ENCODE measurements around the gene EML6. TPM values are rescaled to one million over a fixed set of nuclear protein-coding genes. Genes with fewer than 3 reads are reported as not detected.

EML6 gene
- total and polyA plus RNA-seq, 2 experiments from 2014 or later = 2.7 to 6.2 TPM

GRCh38 chr2:54735636-54736035, 12.2 kb downstream of the EML6 start:
- H3F3A ChIP-seq (replicated peaks; ENCODE audit: low read depth) = no peaks in the 10 kb centered on the region
- H3K4me2 ChIP-seq = no peak overlapping the region
- H3K79me2 ChIP-seq (replicated peaks; ENCODE audit: insufficient read depth) = no peaks in the 10 kb centered on the region
- Mint-ChIP-seq H3K9me3 (no peaks in the 10 kb centered on the region; the same call in 2 of the 3 replicates), H3K27me3 (ENCODE audit: insufficient read depth, low read depth, poor library complexity) (peaks cover 5% of the 10 kb centered on the region), H3K36me3 (ENCODE audit: low read depth) (no peaks in the 10 kb centered on the region), H3K4me3 (no peak overlapping the region), H3K27ac (no peak overlapping the region), H3K4me1 (no peaks in the 10 kb centered on the region)
- no peaks in the 10 kb centered on the region for H3K4me1 ChIP-seq (ENCODE audit: insufficient read depth)
- no peak for ATAC-seq
- H3K27ac ChIP-seq (ENCODE audit: low read depth) = no peak overlapping the region
- H2AFZ ChIP-seq = no peak overlapping the region
- H3K4me3 ChIP-seq = no peak overlapping the region
- TF ChIP-seq EZH2phosphoT487 (IDR thresholded peaks at IDR 0.05; ENCODE audit: unreplicated experiment) = no peak
- TF ChIP-seq REST (IDR thresholded peaks at IDR 0.05; ENCODE audit: unreplicated experiment) = no peak
- no peak for TF ChIP-seq ZNF331 (CRISPR knock-in tag; IDR thresholded peaks at IDR 0.05; ENCODE audit: low read depth)
- TF ChIP-seq ZNF114 (CRISPR knock-in tag; IDR thresholded peaks at IDR 0.05) = no peak
- no peak for TF ChIP-seq POLR2AphosphoS5 (IDR thresholded peaks at IDR 0.05; ENCODE audit: low read depth)
- TF ChIP-seq, protein P1, sequence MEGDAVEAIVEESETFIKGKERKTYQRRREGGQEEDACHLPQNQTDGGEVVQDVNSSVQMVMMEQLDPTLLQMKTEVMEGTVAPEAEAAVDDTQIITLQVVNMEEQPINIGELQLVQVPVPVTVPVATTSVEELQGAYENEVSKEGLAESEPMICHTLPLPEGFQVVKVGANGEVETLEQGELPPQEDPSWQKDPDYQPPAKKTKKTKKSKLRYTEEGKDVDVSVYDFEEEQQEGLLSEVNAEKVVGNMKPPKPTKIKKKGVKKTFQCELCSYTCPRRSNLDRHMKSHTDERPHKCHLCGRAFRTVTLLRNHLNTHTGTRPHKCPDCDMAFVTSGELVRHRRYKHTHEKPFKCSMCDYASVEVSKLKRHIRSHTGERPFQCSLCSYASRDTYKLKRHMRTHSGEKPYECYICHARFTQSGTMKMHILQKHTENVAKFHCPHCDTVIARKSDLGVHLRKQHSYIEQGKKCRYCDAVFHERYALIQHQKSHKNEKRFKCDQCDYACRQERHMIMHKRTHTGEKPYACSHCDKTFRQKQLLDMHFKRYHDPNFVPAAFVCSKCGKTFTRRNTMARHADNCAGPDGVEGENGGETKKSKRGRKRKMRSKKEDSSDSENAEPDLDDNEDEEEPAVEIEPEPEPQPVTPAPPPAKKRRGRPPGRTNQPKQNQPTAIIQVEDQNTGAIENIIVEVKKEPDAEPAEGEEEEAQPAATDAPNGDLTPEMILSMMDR (conservative IDR thresholded peaks at IDR 0.05; ENCODE audit: low read depth in 2 of 2) = no peak
- TF ChIP-seq EZH2 (IDR thresholded peaks at IDR 0.05; ENCODE audit: low read depth, unreplicated experiment) = no peak
- TF ChIP-seq JUNB (IDR thresholded peaks at IDR 0.05; ENCODE audit: unreplicated experiment) = no peak
- no peak for TF ChIP-seq ETS1 (IDR thresholded peaks at IDR 0.05)
- no peaks in the 10 kb centered on the region for H4K20me1 ChIP-seq (replicated peaks; ENCODE audit: insufficient read depth)
- DNase-seq (ENCODE audit: low spot score) = no peak
- no peaks in the 10 kb centered on the region; the same call in 1 of the 2 replicates for H3K36me3 ChIP-seq (ENCODE audit: insufficient read depth)
- H3K27me3 ChIP-seq (ENCODE audit: insufficient read depth) = no peaks in the 10 kb centered on the region
- no peaks in the 10 kb centered on the region for H3K9me2 ChIP-seq (ENCODE audit: insufficient read depth)

GRCh38 chr2:54738281-54738680, 14.8 kb downstream of the EML6 start:
- H3K9me2 ChIP-seq (ENCODE audit: insufficient read depth) = no peaks in the 10 kb centered on the region
- no peaks in the 10 kb centered on the region; the same call in 1 of the 2 replicates for H3K36me3 ChIP-seq (ENCODE audit: insufficient read depth)
- H2AFZ ChIP-seq = no peak overlapping the region
- H4K20me1 ChIP-seq (replicated peaks; ENCODE audit: insufficient read depth) = no peaks in the 10 kb centered on the region
- no peak overlapping the region for H3K4me3 Mint-ChIP-seq
- no peaks in the 10 kb centered on the region for H3F3A ChIP-seq (replicated peaks; ENCODE audit: low read depth)
- no peak overlapping the region for H3K27ac Mint-ChIP-seq
- H3K4me3 ChIP-seq = no peak overlapping the region
- no peaks in the 10 kb centered on the region for H3K4me1 ChIP-seq (ENCODE audit: insufficient read depth)
- peaks cover 7% of the 10 kb centered on the region; the same call in 2 of the 3 replicates for H3K4me1 Mint-ChIP-seq
- no peaks in the 10 kb centered on the region for H3K27me3 ChIP-seq (ENCODE audit: insufficient read depth)
- no peaks in the 10 kb centered on the region; the same call in 2 of the 3 replicates for H3K9me3 Mint-ChIP-seq
- TF ChIP-seq STAT1 (IDR thresholded peaks at IDR 0.05; ENCODE audit: unreplicated experiment) (no peak), ZNF114 (CRISPR knock-in tag; IDR thresholded peaks at IDR 0.05) (no peak), NANOG (IDR thresholded peaks at IDR 0.05; ENCODE audit: borderline replicate concordance) (no peak), ETS1 (IDR thresholded peaks at IDR 0.05) (no peak), POLR2AphosphoS5 (IDR thresholded peaks at IDR 0.05; ENCODE audit: low read depth) (no peak)
- no peak for ATAC-seq
- no peak overlapping the region for H3K4me2 ChIP-seq
- no peaks in the 10 kb centered on the region for H3K36me3 Mint-ChIP-seq (ENCODE audit: low read depth)
- H3K79me2 ChIP-seq (replicated peaks; ENCODE audit: insufficient read depth) = no peaks in the 10 kb centered on the region
- peaks cover 5% of the 10 kb centered on the region for H3K27me3 Mint-ChIP-seq (ENCODE audit: insufficient read depth, low read depth, poor library complexity)
- DNase-seq (ENCODE audit: low spot score) = no peak
- no peak overlapping the region for H3K27ac ChIP-seq (ENCODE audit: low read depth)

Measured in GM23338 (cell line).